ENCODE results near the gene SYCP2. TPM values are rescaled to one million over a fixed set of nuclear protein-coding genes. Genes with fewer than 3 reads are reported as not detected.

SYCP2 gene
- polyA plus RNA-seq, 4 donors, result 0.51 to 3.0 (median 1.8) TPM

Other genes starting within 250 kb of the SYCP2 start
- gene PPP1R3D, start 6.7 kb upstream of the SYCP2 start, polyA plus RNA-seq, result 1 to 10 TPM; 3.2 to 8.3 (median 4.5) TPM
- 10 to 100 TPM in 1 of 4 donors, 1 to 10 TPM in 3; 2.7 to 16.4 (median 3.7) TPM for gene FAM217B, start 6.8 kb upstream of the SYCP2 start, polyA plus RNA-seq
- 1 to 10 TPM in 3 of 4 donors, under 1 TPM in 1; 0.72 to 1.6 (median 1.1) TPM for gene CDH26, start 24.8 kb upstream of the SYCP2 start, polyA plus RNA-seq